Ascending aorta (tissue), 2 donors: ENCODE results near the gene FARS2. TPM values are rescaled to one million over a fixed set of nuclear protein-coding genes. Genes with fewer than 3 reads are reported as not detected.
"Not testable (repeated sequence)": the region's sequence is repeated elsewhere in the genome, so short reads cannot be mapped to it uniquely, and the experiment has no call there.

ENCODE experiments used
- DNase-seq, 2 donors: peaks; one replicate each; pipeline ENCODE4 v3.0.0-alpha.2; 2019; ENCODE audit warnings: low spot score in 2 of 2
- H3K27ac ChIP-seq, 2 donors: fragments of 200-600 bp; sonication (generic); one replicate each; pipeline ENCODE4 v1.5.1; 2016 to 2017; ENCODE audit warnings: mild to moderate bottlenecking in 1 of 2
- H3K27me3 ChIP-seq: fragments of 200-600 bp; sonication (generic); one replicate; pipeline ENCODE4 v1.5.1; 2017
- H3K36me3 ChIP-seq, 2 donors: fragments of 200-600 bp; sonication (generic); one replicate each; pipeline ENCODE4 v1.5.1; 2016
- H3K4me1 ChIP-seq, 2 donors: fragments of 200-600 bp; sonication (generic); one replicate each; pipeline ENCODE4 v1.5.1; 2016 to 2017; ENCODE audit warnings: mild to moderate bottlenecking in 1 of 2
- H3K4me3 ChIP-seq, 2 donors: fragments of 200-600 bp; sonication (generic); one replicate each; pipeline ENCODE4 v1.5.1; 2016 to 2017; ENCODE audit warnings: mild to moderate bottlenecking in 1 of 2
- H3K9me3 ChIP-seq, 2 donors: fragments of 200-600 bp; sonication (generic); one replicate each; pipeline ENCODE4 v1.5.1; 2016
- intact Hi-C: fragments of 100-400 bp; cut with DNase I; formaldehyde crosslinking; loops from one replicate; pipeline ENCODE4 v1.15.1; 2023
- total RNA-seq: library from RNA; depleted of rRNA; stranded (reverse); fragments of >200 nt; gene quantifications from one replicate; pipeline ENCODE4 v1.1.0, GENCODE V29; 2016
- TF ChIP-seq, protein P1 (sequence below), 3 experiments: fragments of 200-600 bp in 2 of 3; fragments of 450-650 bp in 1 of 3; sonication (generic) in 2 of 3; IDR thresholded peaks; one replicate each; pipeline ENCODE4 v1.5.1; 2016 to 2019; ENCODE audit warnings: antibody characterized with exemption in 3 of 3, mild to moderate bottlenecking in 1 of 3, moderate library complexity in 1 of 3

FARS2 gene
- total RNA-seq, 1 donor from 2014 or later: 17.6 TPM

- no peak for DNase-seq
- intact Hi-C loops: no loop called here
- H3K4me1 ChIP-seq: no peaks in the 10 kb centered on the region
- peaks cover 0 to 12% of the 10 kb centered on the region in 2 donors for H3K9me3 ChIP-seq
- H3K36me3 ChIP-seq: peaks cover 0 to 4% of the 10 kb centered on the region in 2 donors
- no peak overlapping the region for H3K27ac ChIP-seq
- TF ChIP-seq, protein P1, sequence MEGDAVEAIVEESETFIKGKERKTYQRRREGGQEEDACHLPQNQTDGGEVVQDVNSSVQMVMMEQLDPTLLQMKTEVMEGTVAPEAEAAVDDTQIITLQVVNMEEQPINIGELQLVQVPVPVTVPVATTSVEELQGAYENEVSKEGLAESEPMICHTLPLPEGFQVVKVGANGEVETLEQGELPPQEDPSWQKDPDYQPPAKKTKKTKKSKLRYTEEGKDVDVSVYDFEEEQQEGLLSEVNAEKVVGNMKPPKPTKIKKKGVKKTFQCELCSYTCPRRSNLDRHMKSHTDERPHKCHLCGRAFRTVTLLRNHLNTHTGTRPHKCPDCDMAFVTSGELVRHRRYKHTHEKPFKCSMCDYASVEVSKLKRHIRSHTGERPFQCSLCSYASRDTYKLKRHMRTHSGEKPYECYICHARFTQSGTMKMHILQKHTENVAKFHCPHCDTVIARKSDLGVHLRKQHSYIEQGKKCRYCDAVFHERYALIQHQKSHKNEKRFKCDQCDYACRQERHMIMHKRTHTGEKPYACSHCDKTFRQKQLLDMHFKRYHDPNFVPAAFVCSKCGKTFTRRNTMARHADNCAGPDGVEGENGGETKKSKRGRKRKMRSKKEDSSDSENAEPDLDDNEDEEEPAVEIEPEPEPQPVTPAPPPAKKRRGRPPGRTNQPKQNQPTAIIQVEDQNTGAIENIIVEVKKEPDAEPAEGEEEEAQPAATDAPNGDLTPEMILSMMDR (IDR thresholded peaks at IDR 0.05): no peak
- no peak overlapping the region for H3K4me3 ChIP-seq
- no peaks in the 10 kb centered on the region for H3K27me3 ChIP-seq
Measured at GRCh38 chr6:5554226-5554625, 292.9 kb downstream of the FARS2 start.

- DNase-seq: no peak
- intact Hi-C loops: no loop called here
- TF ChIP-seq, protein P1 (IDR thresholded peaks at IDR 0.05): no peak
- no peaks in the 10 kb centered on the region for H3K4me1 ChIP-seq
- H3K4me3 ChIP-seq: no peak overlapping the region
- H3K9me3 ChIP-seq: peaks cover 0 to 2% of the 10 kb centered on the region in 2 donors
- H3K27me3 ChIP-seq: no peaks in the 10 kb centered on the region
- no peaks in the 10 kb centered on the region for H3K36me3 ChIP-seq
- H3K27ac ChIP-seq: no peak overlapping the region
Measured at GRCh38 chr6:5556011-5556410, 294.7 kb downstream of the FARS2 start.

- TF ChIP-seq, protein P1 (IDR thresholded peaks at IDR 0.05): no peak
Measured at GRCh38 chr6:5557506-5557905, 296.2 kb downstream of the FARS2 start.

GRCh38 chr6:5559651-5560050 lies 298.3 kb downstream of the FARS2 start:
- Histone ChIP-seq H3K27me3 (no peaks in the 10 kb centered on the region), H3K4me1 (no peaks in the 10 kb centered on the region), H3K9me3 (no peaks in the 10 kb centered on the region), H3K36me3 (no peaks in the 10 kb centered on the region), H3K27ac (no peak overlapping the region), H3K4me3 (no peak overlapping the region)
- TF ChIP-seq, protein P1 (IDR thresholded peaks at IDR 0.05): no peak
- DNase-seq: no peak
- intact Hi-C loops: no loop called here

More at GRCh38 chr6:5557506-5557905, 296.2 kb downstream of the FARS2 start:
- Histone ChIP-seq H3K27me3 (no peaks in the 10 kb centered on the region), H3K4me1 (no peaks in the 10 kb centered on the region), H3K27ac (no peak overlapping the region), H3K36me3 (no peaks in the 10 kb centered on the region), H3K4me3 (no peak overlapping the region), H3K9me3 (no peaks in the 10 kb centered on the region)
- intact Hi-C loops: no loop called here
- no peak for DNase-seq

DNA sequence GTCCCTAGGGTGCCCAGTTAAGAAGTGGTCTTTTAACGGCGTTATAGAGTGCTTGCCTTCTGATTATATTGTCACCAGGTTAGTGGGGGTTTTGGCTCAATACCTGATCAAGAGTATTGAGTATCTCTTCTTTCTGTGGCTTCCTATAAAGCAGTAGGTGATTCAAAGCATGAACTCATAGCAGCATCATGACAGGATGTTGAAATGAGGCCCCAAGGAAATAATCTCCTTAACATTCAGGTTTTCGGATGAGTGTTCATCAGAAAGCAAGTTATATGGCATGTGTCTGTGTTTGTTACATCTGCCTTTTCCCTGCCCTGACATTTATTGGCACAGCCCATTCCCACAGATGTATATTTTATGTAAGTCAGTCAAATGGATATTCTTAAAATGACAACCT lies 301.0 kb downstream of the FARS2 start:
- H3K36me3 ChIP-seq: no peaks in the 10 kb centered on the region
- no peak overlapping the region for H3K4me3 ChIP-seq
- TF ChIP-seq, protein P1 (IDR thresholded peaks at IDR 0.05): no peak
- H3K27ac ChIP-seq: no peak overlapping the region
- no peaks in the 10 kb centered on the region for H3K4me1 ChIP-seq
- H3K9me3 ChIP-seq: no peaks in the 10 kb centered on the region
- H3K27me3 ChIP-seq: no peaks in the 10 kb centered on the region
- no peak for DNase-seq
- intact Hi-C loops: no loop called here

GRCh38 chr6:5563086-5563485 lies 301.8 kb downstream of the FARS2 start:
- Histone ChIP-seq H3K27me3 (no peaks in the 10 kb centered on the region), H3K27ac (no peak overlapping the region), H3K4me1 (no peaks in the 10 kb centered on the region), H3K9me3 (no peaks in the 10 kb centered on the region), H3K4me3 (no peak overlapping the region), H3K36me3 (no peaks in the 10 kb centered on the region)
- DNase-seq: no peak
- intact Hi-C loops: no loop called here
- TF ChIP-seq, protein P1 (IDR thresholded peaks at IDR 0.05): no peak

DNA sequence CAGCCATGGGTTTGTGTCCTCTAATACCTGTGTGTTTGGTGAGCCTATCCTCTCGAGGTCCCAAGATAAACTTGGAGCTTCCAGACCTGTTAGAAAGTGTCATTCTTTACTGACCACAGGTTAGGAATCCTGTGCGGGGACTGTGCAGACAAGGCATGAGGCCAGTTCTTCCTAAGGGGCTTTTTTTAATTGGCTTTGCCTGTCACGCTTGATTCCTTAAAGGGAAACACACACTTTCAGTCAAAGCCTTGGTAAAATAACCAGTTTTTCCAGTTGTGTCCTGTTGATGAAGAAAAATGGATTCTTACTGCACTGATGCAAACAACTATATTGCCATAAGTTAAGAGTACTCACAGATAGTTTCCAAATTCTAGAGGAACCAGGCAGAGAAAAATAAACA lies 303.4 kb downstream of the FARS2 start:
- H3K27ac ChIP-seq, H3K36me3 ChIP-seq, DNase-seq, H3K4me1 ChIP-seq, H3K27me3 ChIP-seq, intact Hi-C loops, H3K4me3 ChIP-seq, H3K9me3 ChIP-seq: not testable (repeated sequence)
